ENCODE results near the gene CDC14A.

CDC14A gene

DNA sequence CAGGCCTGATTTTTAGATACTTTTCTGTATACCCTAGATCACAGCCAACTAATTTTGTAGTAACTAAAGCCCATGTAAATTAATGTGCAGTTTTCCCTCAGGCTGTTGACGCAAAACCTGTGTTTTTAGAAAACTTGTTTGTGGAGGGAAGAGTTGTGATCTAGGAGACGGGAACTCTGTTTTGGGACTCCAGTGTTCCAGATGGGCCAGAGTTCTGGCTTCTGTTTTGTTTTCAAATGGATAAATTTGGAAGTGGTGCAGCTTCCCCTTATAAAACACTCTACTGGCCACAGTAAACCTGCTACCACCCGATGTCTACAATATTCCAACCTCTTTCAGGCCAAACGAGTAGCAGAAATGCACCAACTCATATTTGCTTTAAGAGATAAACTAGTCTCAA, 172.0 kb downstream of the CDC14A start:
- no peak overlapping the region for H3K4me3 ChIP-seq (ENCODE audit: low read depth, low read length)

GRCh38 chr1:100526894-100527293, 174.6 kb downstream of the CDC14A start:
- no peak overlapping the region for H3K4me3 ChIP-seq (ENCODE audit: low read depth, low read length)

DNA sequence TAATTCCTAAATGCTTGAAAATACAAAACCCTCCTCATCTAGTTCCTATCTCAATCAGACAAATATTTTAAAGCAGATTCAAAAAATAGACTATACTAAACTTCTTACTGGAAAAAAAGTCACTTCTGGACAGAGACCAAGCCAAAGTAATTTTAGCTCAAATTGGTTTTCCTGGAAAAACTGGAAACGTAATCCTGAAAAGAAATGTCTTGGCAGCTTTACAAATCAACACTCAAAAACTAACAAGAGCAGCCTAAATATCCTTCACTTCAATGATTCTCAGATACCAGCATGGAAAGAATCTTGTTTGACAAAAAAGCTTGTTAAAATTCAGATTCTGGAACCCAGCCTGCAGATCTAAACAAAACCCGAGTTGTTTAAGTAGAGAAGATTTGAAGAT, 176.6 kb downstream of the CDC14A start:
- no peak overlapping the region for H3K4me3 ChIP-seq (ENCODE audit: low read depth, low read length)

DNA sequence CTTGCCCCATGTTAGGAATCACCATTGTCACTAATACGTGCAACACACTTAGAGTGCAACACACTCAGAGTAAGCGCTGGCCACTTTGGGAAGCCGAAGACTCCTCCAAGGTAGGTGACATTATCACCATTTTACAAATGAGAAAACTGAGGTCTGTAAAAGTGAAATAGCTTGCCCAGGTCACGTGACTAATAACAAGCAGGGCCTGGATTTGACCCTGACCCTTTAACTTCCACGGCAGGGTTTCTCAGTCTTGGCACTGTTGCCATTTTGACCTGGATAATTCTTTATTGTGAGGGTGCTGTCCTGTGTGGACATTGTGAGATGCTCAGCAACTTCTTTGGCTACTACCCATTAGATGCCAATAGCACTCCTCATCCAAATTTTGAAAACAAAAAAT, 177.8 kb downstream of the CDC14A start:
- no peak overlapping the region for H3K4me3 ChIP-seq (ENCODE audit: low read depth, low read length)

DNA sequence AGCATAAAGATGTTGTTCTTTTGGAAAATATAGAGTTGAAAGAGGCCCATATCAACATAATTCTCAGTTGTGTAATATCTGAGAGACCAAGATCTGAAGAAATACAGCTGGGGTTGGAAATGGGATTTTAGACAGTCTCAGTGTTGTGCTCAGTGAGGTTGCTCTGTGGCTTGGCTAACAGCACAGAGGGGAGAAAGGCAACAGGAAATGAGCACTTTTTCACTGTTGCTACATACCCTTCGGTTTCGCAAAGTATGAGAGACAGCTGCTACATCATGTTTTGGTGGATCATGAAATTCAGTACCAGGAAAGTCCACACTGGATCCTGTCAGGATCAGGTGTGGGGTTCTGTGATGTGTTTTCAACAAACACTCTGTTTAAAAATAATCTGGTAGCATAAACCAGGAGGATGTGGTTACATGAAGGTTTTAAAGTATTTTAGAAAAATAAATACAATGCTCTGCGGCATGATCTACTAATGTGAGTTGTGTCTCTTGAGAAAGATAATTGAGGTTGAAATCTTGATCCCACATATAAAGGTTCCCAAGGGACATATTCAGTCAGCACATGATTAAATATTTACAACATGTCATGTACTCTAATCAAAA, 178.7 kb downstream of the CDC14A start:
- no peak overlapping the region for H3K4me3 ChIP-seq (ENCODE audit: low read depth, low read length)

DNA sequence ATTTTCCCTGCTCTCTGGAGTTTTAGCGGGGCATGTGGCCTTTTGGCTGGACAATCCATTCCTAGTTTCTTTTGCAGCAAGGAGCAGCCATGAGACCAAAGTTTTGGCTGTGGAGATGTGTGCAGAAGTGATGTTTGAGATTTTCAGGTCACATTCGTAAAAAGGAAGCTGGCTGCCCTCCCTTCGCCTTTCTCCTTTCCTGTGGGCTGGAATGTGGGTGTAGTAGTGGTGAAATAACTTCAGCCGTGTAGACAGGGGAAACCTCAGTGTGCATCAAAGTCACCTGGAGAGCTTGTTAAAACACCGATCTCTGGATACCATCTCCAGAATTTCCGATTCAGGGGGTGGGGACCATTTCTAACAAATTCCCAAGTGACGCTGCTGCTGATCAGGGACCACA, 180.3 kb downstream of the CDC14A start:
- no peak overlapping the region for H3K4me3 ChIP-seq (ENCODE audit: low read depth, low read length)

DNA sequence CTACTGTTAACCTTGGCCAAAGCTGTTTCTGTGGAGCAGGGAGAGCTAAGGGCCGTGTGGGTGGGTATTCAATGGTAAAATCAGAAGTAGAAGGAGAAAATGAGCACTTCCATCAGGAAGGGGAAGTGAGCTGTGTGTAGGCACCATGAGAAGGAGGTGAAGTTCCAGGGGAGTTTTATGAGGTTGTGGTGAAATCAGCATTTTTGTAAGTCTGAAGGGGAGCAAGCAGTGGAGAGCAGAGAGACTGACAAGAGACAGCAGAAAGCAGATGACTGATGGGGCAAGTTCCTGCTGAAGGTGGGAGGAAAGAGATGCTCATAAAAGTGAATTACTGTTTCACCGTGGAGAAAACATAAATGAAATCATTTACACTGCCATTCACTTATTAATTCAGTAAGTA, 183.0 kb downstream of the CDC14A start:
- no peak overlapping the region for H3K4me3 ChIP-seq (ENCODE audit: low read depth, low read length)

- H3K4me3 ChIP-seq (ENCODE audit: low read depth, low read length): no peak overlapping the region
These were observed 183.7 kb downstream of the CDC14A start for GRCh38 chr1:100536031-100536430.

DNA sequence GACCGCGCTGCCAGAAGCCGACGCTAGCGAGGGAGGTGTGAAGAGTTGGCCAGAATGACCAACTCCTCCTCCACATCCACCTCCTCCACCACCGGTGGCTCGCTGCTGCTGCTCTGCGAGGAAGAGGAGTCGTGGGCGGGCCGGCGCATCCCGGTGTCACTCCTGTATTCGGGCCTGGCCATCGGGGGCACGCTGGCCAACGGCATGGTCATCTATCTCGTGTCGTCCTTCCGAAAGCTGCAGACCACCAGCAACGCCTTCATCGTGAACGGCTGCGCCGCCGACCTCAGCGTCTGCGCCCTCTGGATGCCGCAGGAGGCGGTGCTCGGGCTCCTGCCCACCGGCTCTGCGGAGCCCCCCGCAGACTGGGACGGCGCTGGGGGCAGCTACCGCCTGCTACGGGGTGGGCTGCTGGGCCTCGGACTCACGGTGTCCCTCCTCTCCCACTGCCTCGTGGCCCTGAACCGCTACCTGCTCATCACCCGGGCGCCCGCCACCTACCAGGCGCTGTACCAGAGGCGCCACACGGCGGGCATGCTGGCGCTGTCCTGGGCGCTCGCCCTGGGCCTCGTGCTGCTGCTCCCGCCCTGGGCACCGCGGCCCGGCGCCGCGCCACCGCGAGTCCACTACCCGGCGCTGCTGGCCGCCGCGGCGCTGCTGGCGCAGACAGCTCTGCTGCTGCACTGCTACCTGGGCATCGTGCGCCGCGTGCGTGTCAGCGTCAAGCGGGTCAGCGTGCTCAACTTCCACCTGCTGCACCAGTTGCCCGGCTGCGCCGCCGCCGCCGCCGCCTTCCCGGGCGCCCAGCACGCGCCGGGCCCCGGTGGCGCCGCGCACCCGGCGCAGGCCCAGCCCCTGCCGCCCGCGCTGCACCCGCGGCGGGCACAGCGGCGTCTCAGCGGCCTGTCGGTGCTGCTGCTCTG, 186.9 kb downstream of the CDC14A start:
- peak overlapping the region; percentile 31 for H3K4me3 ChIP-seq (ENCODE audit: low read depth, low read length)

DNA sequence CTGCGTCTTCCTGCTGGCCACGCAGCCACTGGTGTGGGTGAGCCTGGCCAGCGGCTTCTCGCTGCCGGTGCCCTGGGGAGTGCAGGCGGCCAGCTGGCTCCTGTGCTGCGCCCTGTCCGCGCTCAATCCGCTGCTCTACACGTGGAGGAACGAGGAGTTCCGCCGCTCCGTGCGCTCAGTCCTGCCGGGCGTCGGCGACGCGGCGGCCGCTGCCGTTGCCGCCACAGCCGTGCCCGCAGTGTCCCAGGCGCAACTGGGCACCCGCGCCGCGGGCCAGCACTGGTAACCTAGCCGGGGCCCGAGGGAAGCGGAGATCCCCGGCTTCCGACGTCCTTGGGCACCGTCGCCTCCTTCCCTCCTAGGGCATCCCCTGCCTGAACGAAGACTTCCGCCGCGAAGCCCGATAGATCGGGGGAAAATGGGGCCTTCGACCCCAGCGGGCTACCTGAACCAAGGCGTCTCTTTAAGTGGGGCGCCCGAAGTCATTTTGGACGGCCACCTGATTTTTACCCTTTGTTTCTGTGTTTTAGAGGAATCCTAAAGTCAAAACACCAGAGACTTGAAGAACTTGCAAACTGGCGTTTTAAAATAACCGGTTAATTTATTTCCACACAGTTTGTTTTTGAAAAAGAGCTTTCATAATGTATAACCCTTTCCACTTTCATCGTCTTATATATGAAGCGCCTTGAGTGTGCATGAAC, 187.7 kb downstream of the CDC14A start:
- peak overlapping the region; percentile 31 for H3K4me3 ChIP-seq (ENCODE audit: low read depth, low read length)

GRCh38 chr1:100542285-100542684, 190.0 kb downstream of the CDC14A start:
- no peak overlapping the region for H3K4me3 ChIP-seq (ENCODE audit: low read depth, low read length)

DNA sequence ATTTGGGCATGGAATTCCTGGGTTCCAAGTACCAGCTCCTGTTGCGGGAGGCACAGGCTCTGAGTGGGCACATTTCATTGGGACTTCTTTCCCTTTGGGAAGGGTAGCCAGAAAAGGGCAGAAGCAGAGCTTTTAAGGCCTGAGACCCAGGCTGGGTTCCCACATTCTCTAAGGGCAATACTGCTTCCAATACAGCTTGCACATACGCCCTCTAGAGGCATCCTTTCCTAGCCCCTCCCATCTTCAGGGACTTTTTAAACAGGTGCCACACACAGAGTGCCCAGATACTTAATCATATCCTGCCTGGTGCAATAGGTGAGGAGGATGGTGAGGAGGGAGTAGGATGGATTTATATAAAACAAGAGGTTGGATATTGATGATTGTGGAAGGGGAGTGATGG, 191.3 kb downstream of the CDC14A start:
- H3K4me3 ChIP-seq (ENCODE audit: low read depth, low read length): no peak overlapping the region

- H3K4me3 ChIP-seq (ENCODE audit: low read depth, low read length): no peak overlapping the region
These were observed 192.5 kb downstream of the CDC14A start for GRCh38 chr1:100544791-100545190.

GRCh38 chr1:100545855-100546254, 193.5 kb downstream of the CDC14A start:
- no peak overlapping the region for H3K4me3 ChIP-seq (ENCODE audit: low read depth, low read length)

DNA sequence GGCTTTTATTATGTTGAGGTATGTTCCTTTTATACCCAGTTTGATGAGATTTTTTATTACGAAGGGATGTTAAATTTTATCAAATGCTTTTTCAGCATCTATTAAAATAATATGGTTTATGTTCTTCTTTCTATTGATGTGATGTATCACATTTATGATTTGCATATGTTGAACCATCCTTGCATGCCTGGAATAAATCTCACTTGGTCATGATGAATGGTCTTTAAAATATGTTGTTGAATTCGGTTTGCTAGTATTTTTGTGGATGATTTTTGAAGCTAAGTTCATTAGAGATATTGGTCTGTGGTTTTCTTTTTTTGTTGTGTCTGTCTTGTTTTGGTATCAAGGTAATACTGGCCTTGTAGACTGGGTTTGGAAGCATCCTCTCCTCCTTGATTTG, 199.7 kb downstream of the CDC14A start:
- no peak overlapping the region for H3K4me3 ChIP-seq (ENCODE audit: low read depth, low read length)

DNA sequence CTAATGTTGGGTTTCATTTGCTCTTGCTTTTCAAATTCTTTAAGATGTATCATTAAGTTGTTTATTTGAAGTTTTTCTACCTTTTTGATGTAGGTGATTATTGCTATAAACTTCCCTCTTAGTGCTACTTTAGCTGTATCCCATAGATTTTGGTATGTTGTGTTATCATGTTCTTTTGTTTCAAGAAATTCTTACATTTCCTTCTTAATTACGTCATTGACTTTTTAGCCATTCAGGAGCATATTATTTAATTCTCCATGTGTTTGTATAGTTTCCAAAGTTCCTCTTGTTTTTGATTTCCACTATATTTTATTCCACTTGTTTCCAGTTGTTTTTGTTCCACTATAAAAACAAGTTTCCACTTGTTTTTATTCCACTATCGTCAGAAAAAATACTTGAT, 200.6 kb downstream of the CDC14A start:
- H3K4me3 ChIP-seq (ENCODE audit: low read depth, low read length): no peak overlapping the region

GRCh38 chr1:100556181-100556580, 203.9 kb downstream of the CDC14A start:
- H3K4me3 ChIP-seq (ENCODE audit: low read depth, low read length): no peak overlapping the region

GRCh38 chr1:100556925-100557605, 204.8 kb downstream of the CDC14A start:
- no peak overlapping the region for H3K4me3 ChIP-seq (ENCODE audit: low read depth, low read length)

DNA sequence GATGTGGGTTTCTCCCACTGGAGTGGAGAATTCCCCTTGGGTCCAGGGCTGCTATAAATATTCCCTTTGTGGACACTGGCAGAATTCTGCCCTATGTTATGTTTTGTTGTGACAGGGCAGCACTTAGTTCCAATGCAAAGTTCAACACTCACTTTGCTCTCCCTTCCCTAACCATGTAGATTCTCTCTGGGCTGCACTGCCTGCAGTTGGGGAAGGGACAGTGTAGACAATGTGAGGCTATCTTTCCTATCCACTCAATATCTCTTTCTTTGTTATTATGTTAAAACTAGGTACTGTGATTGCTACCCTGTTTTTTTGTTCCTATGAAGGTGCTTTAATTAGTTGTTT, 205.3 kb downstream of the CDC14A start:
- no peak overlapping the region for H3K4me3 ChIP-seq (ENCODE audit: low read depth, low read length)

GRCh38 chr1:100565533-100565932, 213.2 kb downstream of the CDC14A start:
- no peak overlapping the region for H3K4me3 ChIP-seq (ENCODE audit: low read depth, low read length)

DNA sequence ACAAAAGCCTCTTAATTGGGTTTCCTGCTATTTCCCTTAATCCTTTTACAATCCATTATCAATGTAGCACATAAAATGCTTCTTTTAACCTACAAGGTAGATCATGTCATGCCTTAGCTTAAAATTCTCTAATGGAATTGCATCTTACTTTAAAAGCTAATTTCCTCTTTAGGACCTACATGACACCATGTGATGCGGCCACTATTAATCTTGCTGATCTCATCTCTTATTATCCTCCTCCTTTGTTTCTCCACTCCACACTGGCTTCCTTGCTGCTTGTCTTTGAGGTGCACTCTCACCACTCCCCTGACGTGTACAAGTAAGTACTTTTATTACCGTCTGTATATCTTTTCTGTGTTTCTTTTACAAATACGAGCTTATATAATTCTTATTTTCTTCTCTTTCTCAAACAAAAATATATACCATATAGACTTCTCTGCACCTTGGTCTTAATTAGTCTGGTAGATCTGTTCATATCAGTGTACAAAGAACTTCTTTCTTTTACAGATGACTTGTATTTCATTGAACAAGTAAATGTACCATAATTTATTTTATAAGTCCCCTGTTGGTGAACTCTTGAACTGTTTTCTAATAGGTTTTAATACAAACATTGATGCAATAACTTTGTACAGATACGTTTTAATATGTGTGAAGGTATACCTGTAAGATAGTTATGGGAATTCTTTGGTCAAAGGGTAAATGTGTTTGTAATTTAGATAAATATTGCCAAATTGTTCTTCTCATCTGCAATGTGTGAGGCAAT, 213.8 kb downstream of the CDC14A start:
- no peak overlapping the region for H3K4me3 ChIP-seq (ENCODE audit: low read depth, low read length)
